ENCODE measurements around the gene CLMP. TPM values are rescaled to one million over a fixed set of nuclear protein-coding genes. Genes with fewer than 3 reads are reported as not detected.

CLMP gene
- total and polyA plus RNA-seq, 9 of the 15 experiments (the other 6 are each of a cell fraction or from before 2014, with no cell fraction given): 0.02 to 0.15 (median 0.03) TPM; not detected in 6

- H2AFZ ChIP-seq (ENCODE audit: low read depth, low read length): no peak overlapping the region
- intact Hi-C loops (cut with micrococcal nuclease): no loop called here
- peak in 1 of 4 experiments; percentile 42 for DNase-seq (ENCODE audit: extremely low read depth in 1 of 4, low spot score in 3 of 4)
- H3K36me3 ChIP-seq (ENCODE audit: control insufficient read depth, insufficient read depth, low read length): peaks cover 53% of the 10 kb centered on the region
- peaks cover 50% of the 10 kb centered on the region for H4K20me1 ChIP-seq (replicated peaks; ENCODE audit: control insufficient read depth, insufficient read depth, low read length)
- peaks cover 6% of the 10 kb centered on the region for H3K9me1 ChIP-seq (ENCODE audit: control insufficient read depth, insufficient read depth, low read length)
- 34% methylated on average over 6 of the region's 6 CpGs for WGBS (ENCODE audit: insufficient coverage, low coverage, missing lambda C conversion rate)
- ChIA-PET POLR2A (interaction anchor here (1.0 to 2.5 kb wide), 2 partner anchors 8 to 24 kb away, joined by 3 to 6 read pairs; no protein-coding TSS in a partner anchor), CTCF (ENCODE audit: low intra/inter-chr PET ratio) (no interaction called here)
- no peak overlapping the region for H3K4me2 ChIP-seq (ENCODE audit: insufficient read depth, low read length)
- peaks cover 34% of the 10 kb centered on the region for H3K79me2 ChIP-seq (ENCODE audit: control insufficient read depth, insufficient read depth, low read length)
- no peak overlapping the region for H3K9ac ChIP-seq (ENCODE audit: insufficient read depth in 1 of 2, low read depth in 2 of 2, low read length in 2 of 2)
- H3K27me3 ChIP-seq (ENCODE audit: control insufficient read depth in 2 of 2, insufficient read depth in 2 of 2, low read length in 2 of 2): no peaks in the 10 kb centered on the region
- TF ChIP-seq POLR2AphosphoS5 (IDR thresholded peaks at IDR 0.05; ENCODE audit: control insufficient read depth, insufficient read depth, low read depth, low read length) (peak; percentile 55; the same call in 1 of the 2 replicates), TAF1 (IDR thresholded peaks at IDR 0.05; ENCODE audit: control insufficient read depth, extremely low read depth, insufficient read depth, low read length, severe bottlenecking) (no peak), ZSCAN29 (IDR thresholded peaks at IDR 0.05) (no peak), POLR2A (conservative IDR thresholded peaks at IDR 0.05) (peak; percentile 23), RBFOX2 (IDR thresholded peaks at IDR 0.05; ENCODE audit: low read depth, low read length) (peak; percentile 46; the same call in 1 of the 2 replicates)
- no peak overlapping the region for H3K4me3 ChIP-seq
- FAIRE-seq: no peak
- H3K4me1 ChIP-seq (replicated peaks in 1 of 2; ENCODE audit: control insufficient read depth in 2 of 2, insufficient read depth in 2 of 2, low read length in 2 of 2): peaks cover 0 to 11% of the 10 kb centered on the region in 2 experiments; a peak in 2 of 5 replicates
- peak; percentile 4 for ATAC-seq
- no TSS peak for BruUV-seq (replicated peaks)
- H3K9me3 ChIP-seq (replicated peaks; ENCODE audit: control insufficient read depth, insufficient read depth, low read depth, low read length): no peaks in the 10 kb centered on the region
- in situ Hi-C loops (cut with MboI): no loop called here
- no peak overlapping the region for H3K27ac ChIP-seq (ENCODE audit: extremely low read depth, low read depth, low read length)
Observed at GRCh38 chr11:123055191-123055901, 139.7 kb downstream of the CLMP start.

Data from K562 (cell line).